ENCODE results near the gene DISC1. TPM values are rescaled to one million over a fixed set of nuclear protein-coding genes. Genes with fewer than 3 reads are reported as not detected.

The DISC1 gene
- total RNA-seq, 1 experiment from 2014 or later, result 1.8 TPM

- TF ChIP-seq, protein P1, sequence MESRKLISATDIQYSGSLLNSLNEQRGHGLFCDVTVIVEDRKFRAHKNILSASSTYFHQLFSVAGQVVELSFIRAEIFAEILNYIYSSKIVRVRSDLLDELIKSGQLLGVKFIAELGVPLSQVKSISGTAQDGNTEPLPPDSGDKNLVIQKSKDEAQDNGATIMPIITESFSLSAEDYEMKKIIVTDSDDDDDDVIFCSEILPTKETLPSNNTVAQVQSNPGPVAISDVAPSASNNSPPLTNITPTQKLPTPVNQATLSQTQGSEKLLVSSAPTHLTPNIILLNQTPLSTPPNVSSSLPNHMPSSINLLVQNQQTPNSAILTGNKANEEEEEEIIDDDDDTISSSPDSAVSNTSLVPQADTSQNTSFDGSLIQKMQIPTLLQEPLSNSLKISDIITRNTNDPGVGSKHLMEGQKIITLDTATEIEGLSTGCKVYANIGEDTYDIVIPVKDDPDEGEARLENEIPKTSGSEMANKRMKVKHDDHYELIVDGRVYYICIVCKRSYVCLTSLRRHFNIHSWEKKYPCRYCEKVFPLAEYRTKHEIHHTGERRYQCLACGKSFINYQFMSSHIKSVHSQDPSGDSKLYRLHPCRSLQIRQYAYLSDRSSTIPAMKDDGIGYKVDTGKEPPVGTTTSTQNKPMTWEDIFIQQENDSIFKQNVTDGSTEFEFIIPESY (IDR thresholded peaks at IDR 0.05; ENCODE audit: extremely low read depth, insufficient replicate concordance, low read length), result no peak
- no peak for TF ChIP-seq POLR2A (IDR thresholded peaks at IDR 0.05; ENCODE audit: borderline replicate concordance, extremely low read depth, insufficient read depth, insufficient read length)
- TF ChIP-seq ZNF274 (IDR thresholded peaks at IDR 0.05; ENCODE audit: low read depth, low read length), result no peak
These were observed 224.2 kb downstream of the DISC1 start (continued) for GRCh38 chr1:231850786-231851185.

DNA sequence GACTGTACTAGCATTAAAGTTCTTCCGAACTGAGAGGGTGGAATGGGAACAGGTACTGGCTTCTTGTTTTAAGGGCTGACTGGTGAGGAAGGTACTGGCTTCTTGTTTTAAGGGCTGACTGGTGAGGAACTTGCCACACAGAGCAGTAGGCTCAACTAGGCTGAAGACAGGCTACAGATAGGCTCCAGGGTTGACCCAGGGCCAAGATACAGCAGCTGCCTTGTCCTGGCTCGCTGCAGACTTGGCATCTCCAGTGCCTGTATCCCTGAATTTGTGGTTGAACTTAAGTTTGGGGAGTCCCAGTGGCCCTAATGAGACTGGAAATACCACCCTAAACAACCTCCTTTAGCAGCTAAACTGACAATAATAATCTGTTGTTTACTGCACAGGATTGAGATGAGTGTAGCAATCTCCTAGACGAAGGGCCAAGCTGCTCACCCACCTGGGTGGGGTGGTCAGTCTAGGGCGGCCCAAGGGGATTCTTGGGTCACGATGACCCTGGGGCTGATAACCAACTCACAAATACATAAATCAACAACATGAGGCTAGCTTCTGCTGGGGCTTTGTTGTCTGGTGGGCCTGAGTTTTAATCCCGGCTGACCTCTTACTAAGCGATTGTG, 227.1 kb downstream of the DISC1 start:
- ATAC-seq (no peak), DNase-seq (ENCODE audit: low read depth, low spot score) (no peak)
- H3K27me3 ChIP-seq (ENCODE audit: insufficient read depth, low read length), result no peaks in the 10 kb centered on the region
- H4K20me1 ChIP-seq (ENCODE audit: insufficient read depth), result no peaks in the 10 kb centered on the region
- intact Hi-C loops (cut with micrococcal nuclease), result no loop called here
- H3K9me2 ChIP-seq (ENCODE audit: insufficient read depth), result no peaks in the 10 kb centered on the region
- no peaks in the 10 kb centered on the region for H3K9me3 ChIP-seq (ENCODE audit: control insufficient read depth in 1 of 2, insufficient read depth in 1 of 2, low read depth in 1 of 2, low read length in 2 of 2)
- POLR2A ChIA-PET, result no interaction called here
- no peak overlapping the region for H3K4me3 ChIP-seq (replicated peaks in 1 of 2; ENCODE audit: low read depth in 1 of 2, low read length in 2 of 2)
- no TSS peak for BruUV-seq (replicated peaks)
- H3K4me2 ChIP-seq (ENCODE audit: low read length), result no peak overlapping the region
- CTCF ChIA-PET, result interaction anchor here (2.1 kb wide), 1 partner anchor 13 kb away, joined by 6 read pairs; no protein-coding TSS in a partner anchor
- no peak overlapping the region for H3K27ac ChIP-seq (ENCODE audit: low read depth, low read length)
- H3K79me2 ChIP-seq (ENCODE audit: insufficient read depth, low read length), result no peaks in the 10 kb centered on the region
- RAD21 ChIA-PET (ENCODE audit: low non-redundant PET in 1 of 2, low total read pairs in 2 of 2, uncharacterized antibody in 2 of 2, unreplicated experiment in 2 of 2), result no interaction called here
- no peaks in the 10 kb centered on the region for H3K4me1 ChIP-seq (ENCODE audit: control insufficient read depth in 1 of 2, insufficient read depth in 2 of 2, low read length in 2 of 2)
- H3K9ac ChIP-seq (ENCODE audit: low read length), result no peak overlapping the region
- H2AFZ ChIP-seq (ENCODE audit: low read depth, low read length, poor library complexity, severe bottlenecking), result no peak overlapping the region
- no peaks in the 10 kb centered on the region for H3K36me3 ChIP-seq (ENCODE audit: control insufficient read depth in 1 of 2, insufficient read depth in 2 of 2, low read length in 2 of 2)
- TF ChIP-seq RAD21 (IDR thresholded peaks at IDR 0.05; ENCODE audit: low read depth) (no peak), CEBPB (IDR thresholded peaks at IDR 0.05; ENCODE audit: low read depth) (no peak), EZH2phosphoT487 (IDR thresholded peaks at IDR 0.05; ENCODE audit: borderline replicate concordance) (no peak), ZNF274 (IDR thresholded peaks at IDR 0.05; ENCODE audit: low read depth, low read length) (no peak), SP1 (IDR thresholded peaks at IDR 0.05; ENCODE audit: low read depth) (no peak), POLR2AphosphoS5 (IDR thresholded peaks at IDR 0.05; ENCODE audit: low read depth, low read length) (no peak), EZH2 (IDR thresholded peaks at IDR 0.05) (no peak), SRF (IDR thresholded peaks at IDR 0.05; ENCODE audit: low read depth) (no peak), YY1 (IDR thresholded peaks at IDR 0.05; ENCODE audit: extremely low read depth, insufficient replicate concordance, low read depth, low read length) (no peak), EGR1 (IDR thresholded peaks at IDR 0.05; ENCODE audit: low read depth) (no peak), CTCF (IDR thresholded peaks at IDR 0.05 in 2 of 3, conservative IDR thresholded peaks at IDR 0.05 in 1 of 3; ENCODE audit: borderline replicate concordance in 1 of 3, insufficient read depth in 1 of 3, low read depth in 2 of 3, low read length in 2 of 3) (no peak), CBX3 (IDR thresholded peaks at IDR 0.05; ENCODE audit: low read depth) (no peak), JUND (IDR thresholded peaks at IDR 0.05) (no peak)
- TF ChIP-seq, protein P2, sequence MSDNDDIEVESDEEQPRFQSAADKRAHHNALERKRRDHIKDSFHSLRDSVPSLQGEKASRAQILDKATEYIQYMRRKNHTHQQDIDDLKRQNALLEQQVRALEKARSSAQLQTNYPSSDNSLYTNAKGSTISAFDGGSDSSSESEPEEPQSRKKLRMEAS (IDR thresholded peaks at IDR 0.05), result no peak
- TF ChIP-seq, protein P3, sequence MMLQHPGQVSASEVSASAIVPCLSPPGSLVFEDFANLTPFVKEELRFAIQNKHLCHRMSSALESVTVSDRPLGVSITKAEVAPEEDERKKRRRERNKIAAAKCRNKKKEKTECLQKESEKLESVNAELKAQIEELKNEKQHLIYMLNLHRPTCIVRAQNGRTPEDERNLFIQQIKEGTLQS (IDR thresholded peaks at IDR 0.05), result no peak
- TF ChIP-seq, protein P4, sequence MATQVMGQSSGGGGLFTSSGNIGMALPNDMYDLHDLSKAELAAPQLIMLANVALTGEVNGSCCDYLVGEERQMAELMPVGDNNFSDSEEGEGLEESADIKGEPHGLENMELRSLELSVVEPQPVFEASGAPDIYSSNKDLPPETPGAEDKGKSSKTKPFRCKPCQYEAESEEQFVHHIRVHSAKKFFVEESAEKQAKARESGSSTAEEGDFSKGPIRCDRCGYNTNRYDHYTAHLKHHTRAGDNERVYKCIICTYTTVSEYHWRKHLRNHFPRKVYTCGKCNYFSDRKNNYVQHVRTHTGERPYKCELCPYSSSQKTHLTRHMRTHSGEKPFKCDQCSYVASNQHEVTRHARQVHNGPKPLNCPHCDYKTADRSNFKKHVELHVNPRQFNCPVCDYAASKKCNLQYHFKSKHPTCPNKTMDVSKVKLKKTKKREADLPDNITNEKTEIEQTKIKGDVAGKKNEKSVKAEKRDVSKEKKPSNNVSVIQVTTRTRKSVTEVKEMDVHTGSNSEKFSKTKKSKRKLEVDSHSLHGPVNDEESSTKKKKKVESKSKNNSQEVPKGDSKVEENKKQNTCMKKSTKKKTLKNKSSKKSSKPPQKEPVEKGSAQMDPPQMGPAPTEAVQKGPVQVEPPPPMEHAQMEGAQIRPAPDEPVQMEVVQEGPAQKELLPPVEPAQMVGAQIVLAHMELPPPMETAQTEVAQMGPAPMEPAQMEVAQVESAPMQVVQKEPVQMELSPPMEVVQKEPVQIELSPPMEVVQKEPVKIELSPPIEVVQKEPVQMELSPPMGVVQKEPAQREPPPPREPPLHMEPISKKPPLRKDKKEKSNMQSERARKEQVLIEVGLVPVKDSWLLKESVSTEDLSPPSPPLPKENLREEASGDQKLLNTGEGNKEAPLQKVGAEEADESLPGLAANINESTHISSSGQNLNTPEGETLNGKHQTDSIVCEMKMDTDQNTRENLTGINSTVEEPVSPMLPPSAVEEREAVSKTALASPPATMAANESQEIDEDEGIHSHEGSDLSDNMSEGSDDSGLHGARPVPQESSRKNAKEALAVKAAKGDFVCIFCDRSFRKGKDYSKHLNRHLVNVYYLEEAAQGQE (IDR thresholded peaks at IDR 0.05; ENCODE audit: low read depth), result no peak
